GM23248 (cell line): Measurements from ENCODE around the gene CACNA1C. TPM values are rescaled to one million over a fixed set of nuclear protein-coding genes. Genes with fewer than 3 reads are reported as not detected.
A peak's percentile ranks its signal among the peaks of the same experiment; 100 is the strongest.

Experiments
- DNase-seq: peaks from one replicate; pipeline ENCODE4 v3.0.0-alpha.2; 2015
- H2AFZ ChIP-seq: fragments of 200-600 bp; sonication (generic); 2 replicates; pipeline ENCODE4 v1.6.1; 2016; ENCODE audit warnings: antibody characterized with exemption
- H3F3A ChIP-seq: fragments of 200-600 bp; sonication (generic); 2 replicates; pipeline ENCODE4 v1.6.1; 2016; ENCODE audit warnings: mild to moderate bottlenecking, antibody characterized with exemption, mixed run types; ENCODE audit not compliant: insufficient read depth
- H3K27ac ChIP-seq: fragments of 200-600 bp; sonication (generic); 2 replicates; pipeline ENCODE4 v1.5.1; 2016; ENCODE audit warnings: mild to moderate bottlenecking
- H3K27me3 ChIP-seq: fragments of 200-600 bp; sonication (generic); replicated peaks from 2 replicates; pipeline ENCODE4 v1.6.1; 2016; ENCODE audit warnings: mild to moderate bottlenecking; ENCODE audit not compliant: insufficient read depth
- H3K36me3 ChIP-seq: fragments of 200-600 bp; sonication (generic); 2 replicates; pipeline ENCODE4 v1.6.1; 2016; ENCODE audit warnings: low read depth, mild to moderate bottlenecking
- H3K4me1 ChIP-seq: fragments of 200-600 bp; sonication (generic); 2 replicates; pipeline ENCODE4 v1.6.1; 2016; ENCODE audit warnings: mild to moderate bottlenecking; ENCODE audit not compliant: insufficient read depth
- H3K4me2 ChIP-seq: fragments of 200-600 bp; sonication (generic); one replicate; pipeline ENCODE4 v1.6.1; 2016; ENCODE audit warnings: mild to moderate bottlenecking; ENCODE audit not compliant: unreplicated experiment
- H3K4me3 ChIP-seq: fragments of 200-600 bp; sonication (generic); 2 replicates; pipeline ENCODE4 v1.5.1; 2016; ENCODE audit warnings: mild to moderate bottlenecking
- H3K79me2 ChIP-seq: fragments of 200-600 bp; sonication (generic); 2 replicates; pipeline ENCODE4 v1.6.1; 2016; ENCODE audit warnings: mild to moderate bottlenecking; ENCODE audit not compliant: insufficient read depth
- H3K9ac ChIP-seq: fragments of 200-600 bp; sonication (generic); 2 replicates; pipeline ENCODE4 v1.6.1; 2016; ENCODE audit warnings: mild to moderate bottlenecking
- H3K9me2 ChIP-seq: fragments of 200-600 bp; sonication (generic); 2 replicates; pipeline ENCODE4 v1.6.1; 2016; ENCODE audit warnings: mixed run types, mild to moderate bottlenecking, moderate library complexity; ENCODE audit not compliant: insufficient read depth
- H3K9me3 ChIP-seq: fragments of 200-600 bp; sonication (generic); one replicate; pipeline ENCODE4 v1.6.1; 2017; ENCODE audit warnings: low read depth
- H4K20me1 ChIP-seq: fragments of 200-600 bp; sonication (generic); 2 replicates; pipeline ENCODE4 v1.6.0; 2016; ENCODE audit not compliant: insufficient read depth
- EZH2 ChIP-seq: fragments of 200-600 bp; sonication (generic); IDR thresholded peaks from 2 replicates; pipeline ENCODE4 v1.6.1; 2018; ENCODE audit warnings: antibody characterized with exemption, mild to moderate bottlenecking; ENCODE audit not compliant: insufficient read depth, poor library complexity, severe bottlenecking
- EZH2phosphoT487 ChIP-seq: fragments of 200-600 bp; sonication (generic); IDR thresholded peaks from 2 replicates; pipeline ENCODE4 v1.6.1; 2018; ENCODE audit warnings: antibody characterized with exemption, moderate library complexity, mild to moderate bottlenecking, low read depth; ENCODE audit not compliant: insufficient read depth
- WGBS, 2 experiments: methylation state at CpG; one replicate each; pipeline ENCODE4 v1.1.6; 2015 to 2017; ENCODE audit warnings: low lambda C conversion rate in 2 of 2, low coverage in 1 of 2; ENCODE audit errors: missing lambda C conversion rate in 2 of 2; 5-methylcytosine and 5-hydroxymethylcytosine counted together
- in situ Hi-C: fragments of 300-500 bp; cut with MboI; formaldehyde crosslinking; loops from 2 replicates; pipeline ENCODE4 v1.15.0; 2020
- polyA plus RNA-seq: library from polyadenylated mRNA; unstranded; fragments of >200 nt; fragmentation: Nextera tagmentation; extraction: Ambion mirVana; gene quantifications from 2 replicates; pipeline ENCODE4 v1.2.1, GENCODE V29; 2016
- total RNA-seq: library from RNA; depleted of rRNA; stranded (reverse); fragments of >200 nt; shearing (Covaris generic); gene quantifications from 2 replicates; pipeline ENCODE4 v1.2.3, GENCODE V29; 2014

CACNA1C gene
- total and polyA plus RNA-seq, 2 experiments from 2014 or later = 4.9 to 11.5 TPM

DNA sequence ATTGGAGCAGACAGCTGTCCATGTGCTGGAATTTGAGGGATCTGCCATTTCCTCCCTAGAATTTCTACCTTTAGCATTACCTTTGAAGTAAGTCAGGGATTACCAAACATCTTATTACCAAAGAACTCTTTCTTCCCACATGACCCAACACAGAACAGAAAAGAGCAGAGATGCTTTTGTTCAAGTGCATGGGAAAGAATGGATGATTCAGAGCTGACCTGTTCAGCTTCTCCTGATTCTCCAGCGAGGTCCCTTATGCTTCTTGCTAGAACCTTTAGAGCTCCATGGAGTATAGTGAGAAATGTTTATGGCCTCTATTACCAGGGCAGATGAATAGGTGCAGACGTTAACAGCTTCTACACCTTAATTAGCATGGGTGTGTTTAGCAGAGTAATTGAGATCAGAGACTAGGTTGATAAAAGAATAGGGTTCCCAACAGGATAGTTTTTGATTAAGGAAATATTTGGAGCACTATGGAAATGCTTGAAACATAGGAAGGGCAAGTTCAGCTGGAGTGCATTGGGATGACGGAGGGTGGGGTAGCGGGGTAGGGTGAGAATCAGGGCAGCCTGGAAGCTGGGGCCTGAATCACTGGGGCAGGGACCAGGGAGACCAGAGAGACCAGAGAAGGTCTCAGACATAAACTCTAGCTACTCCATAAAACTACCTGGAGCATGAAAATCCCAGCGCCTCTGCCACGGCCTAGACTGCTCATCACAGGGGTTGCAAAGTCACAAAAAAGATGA, 223.7 kb downstream of the CACNA1C start:
- DNase-seq = peak; percentile 54
- TF ChIP-seq EZH2 (no peak), EZH2phosphoT487 (no peak)
- Histone ChIP-seq H3K79me2 (peaks cover 73% of the 10 kb centered on the region), H3K9me2 (no peaks in the 10 kb centered on the region), H3F3A (peaks cover 12% of the 10 kb centered on the region; the same call in 1 of the 2 replicates), H3K27ac (no peak overlapping the region), H3K4me2 (no peak overlapping the region), H3K36me3 (no peaks in the 10 kb centered on the region), H3K9me3 (no peaks in the 10 kb centered on the region), H3K4me1 (peaks cover 12% of the 10 kb centered on the region), H3K9ac (no peak overlapping the region), H3K4me3 (no peak overlapping the region), H4K20me1 (no peaks in the 10 kb centered on the region), H3K27me3 (no peaks in the 10 kb centered on the region), H2AFZ (no peak overlapping the region)
- in situ Hi-C loops = no loop called here
- WGBS, 2 experiments = 92 to 93% methylated on average over 6 of the region's 6 CpGs

DNA sequence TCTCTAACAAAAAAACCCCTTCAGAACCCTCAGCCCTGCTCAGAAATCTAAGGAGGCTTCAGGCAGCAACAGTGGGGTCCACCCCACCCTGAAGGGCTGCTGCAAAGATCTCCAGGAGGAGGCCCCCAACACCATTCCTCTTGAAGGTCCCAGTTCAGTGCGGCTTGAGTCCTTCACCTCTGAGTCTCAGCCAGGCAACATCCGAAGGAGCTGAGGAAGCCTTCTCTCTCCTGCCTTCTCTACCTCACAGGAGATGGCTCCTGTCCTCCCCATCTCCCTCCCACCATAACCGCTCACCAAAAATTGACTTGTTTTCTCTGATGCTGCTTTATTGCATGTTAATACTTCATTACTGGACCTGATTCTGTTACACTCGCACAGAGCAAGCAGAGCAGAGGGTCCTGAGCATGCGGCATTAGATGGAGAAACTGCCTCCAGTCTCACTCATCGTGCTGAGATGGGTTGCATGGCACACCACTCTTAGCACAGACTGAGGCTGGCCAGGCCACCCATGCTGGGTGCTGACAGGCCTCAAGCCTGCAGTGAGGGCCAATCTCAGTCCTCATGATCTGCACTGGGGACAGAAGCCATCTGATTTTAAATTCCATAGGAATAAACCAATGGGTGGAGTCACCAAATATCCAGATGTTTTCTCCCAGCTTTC, 224.8 kb downstream of the CACNA1C start:
- peaks cover 82% of the 10 kb centered on the region for H3K79me2 ChIP-seq
- H3K4me1 ChIP-seq = peaks cover 13% of the 10 kb centered on the region
- no peaks in the 10 kb centered on the region for H3K9me2 ChIP-seq
- 88 to 90% methylated on average over 6 of the region's 6 CpGs for WGBS, 2 experiments
- no peak overlapping the region for H3K27ac ChIP-seq
- H3K9me3 ChIP-seq = no peaks in the 10 kb centered on the region
- no peaks in the 10 kb centered on the region for H4K20me1 ChIP-seq
- no peak overlapping the region for H3K4me3 ChIP-seq
- H2AFZ ChIP-seq = no peak overlapping the region
- peaks cover 10% of the 10 kb centered on the region; the same call in 1 of the 2 replicates for H3F3A ChIP-seq
- no peaks in the 10 kb centered on the region for H3K36me3 ChIP-seq
- DNase-seq = no peak
- in situ Hi-C loops = no loop called here
- H3K27me3 ChIP-seq = no peaks in the 10 kb centered on the region
- no peak overlapping the region for H3K9ac ChIP-seq
- TF ChIP-seq EZH2 (no peak), EZH2phosphoT487 (no peak)
- H3K4me2 ChIP-seq = no peak overlapping the region

DNA sequence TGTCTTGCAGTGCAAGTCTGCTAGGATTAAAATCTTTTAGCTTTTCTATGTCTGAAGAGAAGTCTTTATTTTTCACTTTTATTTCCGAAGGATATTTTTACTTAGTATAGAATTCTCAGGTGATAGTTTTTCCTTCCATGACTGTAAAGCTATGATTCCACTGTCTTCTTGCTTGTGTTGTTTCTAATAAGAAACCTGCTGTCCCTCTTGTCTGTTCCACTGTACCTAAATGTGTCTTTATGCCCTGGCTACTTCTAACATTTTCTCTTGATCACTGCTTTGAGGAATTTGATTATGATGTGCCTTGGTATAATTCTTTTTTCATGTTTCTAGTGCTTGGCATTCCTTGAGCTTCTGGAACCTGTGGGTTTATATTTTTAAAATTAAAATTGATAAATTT, 228.7 kb downstream of the CACNA1C start:
- H4K20me1 ChIP-seq = no peaks in the 10 kb centered on the region
- H3K4me2 ChIP-seq = no peak overlapping the region
- H3K4me3 ChIP-seq = no peak overlapping the region
- no peak for DNase-seq
- peaks cover 65% of the 10 kb centered on the region for H3K79me2 ChIP-seq
- no peak overlapping the region for H3K27ac ChIP-seq
- in situ Hi-C loops = loop anchor here (10.0 kb wide), 1 partner anchor 227 kb away; the partner anchor contains the start of gene CACNA1C
- peaks cover 39% of the 10 kb centered on the region for H3K4me1 ChIP-seq
- no peak overlapping the region for H3K9ac ChIP-seq
- no peak for TF ChIP-seq EZH2
- no peak for TF ChIP-seq EZH2phosphoT487
- no peaks in the 10 kb centered on the region for H3K36me3 ChIP-seq
- H3K9me2 ChIP-seq = no peaks in the 10 kb centered on the region
- WGBS, 2 experiments = 90 to 100% methylated on average over 1 of the region's 1 CpG
- H3K9me3 ChIP-seq = no peaks in the 10 kb centered on the region
- peaks cover 43% of the 10 kb centered on the region for H3F3A ChIP-seq
- no peak overlapping the region for H2AFZ ChIP-seq
- no peaks in the 10 kb centered on the region for H3K27me3 ChIP-seq

DNA sequence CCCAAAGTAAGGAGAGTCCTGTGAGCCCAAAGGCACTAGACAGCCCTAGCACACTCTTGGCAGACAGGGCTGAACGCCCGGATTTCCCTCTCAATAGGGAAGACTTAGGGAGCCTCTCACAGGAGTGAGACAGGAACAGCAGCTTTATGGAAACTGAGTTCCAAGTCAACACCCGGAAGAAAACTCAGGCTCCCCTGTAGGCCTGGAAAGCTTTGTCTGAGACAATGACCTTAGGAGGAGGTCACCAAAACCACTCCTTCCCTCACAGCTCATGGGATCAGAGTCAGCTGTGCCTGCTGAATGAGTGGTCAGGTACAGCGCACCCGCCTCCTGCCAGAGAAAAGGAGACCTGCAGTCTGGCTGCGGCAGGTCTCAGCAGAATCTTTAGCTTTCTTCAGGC, 229.5 kb downstream of the CACNA1C start:
- Histone ChIP-seq H3K9ac (no peak overlapping the region), H3K4me1 (peaks cover 47% of the 10 kb centered on the region), H4K20me1 (no peaks in the 10 kb centered on the region), H3K27ac (no peak overlapping the region), H3K79me2 (peaks cover 59% of the 10 kb centered on the region), H3F3A (peaks cover 46% of the 10 kb centered on the region), H3K27me3 (no peaks in the 10 kb centered on the region), H3K9me3 (no peaks in the 10 kb centered on the region), H3K36me3 (no peaks in the 10 kb centered on the region), H3K9me2 (no peaks in the 10 kb centered on the region), H3K4me2 (no peak overlapping the region), H2AFZ (no peak overlapping the region), H3K4me3 (no peak overlapping the region)
- no peak for TF ChIP-seq EZH2phosphoT487
- no peak for TF ChIP-seq EZH2
- DNase-seq = no peak
- WGBS, 2 experiments = 94 to 96% methylated on average over 6 of the region's 6 CpGs
- in situ Hi-C loops = loop anchor here (10.0 kb wide), 1 partner anchor 228 kb away; the partner anchor contains the start of gene CACNA1C
